NCI-H446 (cell line): ENCODE measurements around the gene CHMP1B.
"Not testable (repeated sequence)": the region's sequence is repeated elsewhere in the genome, so short reads cannot be mapped to it uniquely, and the experiment has no call there.

ENCODE experiments used
- DNase-seq, 2 experiments: peaks; one replicate each; lab custom pipeline; 2025; lab: John Stamatoyannopoulos, UW

Gene CHMP1B

DNA sequence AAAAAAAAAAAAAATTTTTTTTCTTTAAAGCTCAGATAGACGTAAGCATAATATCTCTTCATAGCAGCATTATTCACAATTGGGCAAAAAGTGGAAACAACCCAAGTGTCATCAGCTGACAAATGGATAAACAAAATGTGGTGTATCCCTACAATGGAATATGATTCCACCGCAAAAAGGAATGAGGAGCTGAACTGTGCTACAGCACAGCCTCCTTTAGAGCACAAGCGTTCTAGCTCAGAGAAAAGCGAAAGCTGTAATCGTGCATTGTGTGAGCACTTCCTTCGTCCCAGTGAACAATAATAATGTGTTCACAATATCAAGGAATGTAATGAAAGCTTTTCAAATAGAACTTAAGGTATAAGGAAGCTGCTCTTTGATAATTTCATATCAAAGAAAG lies 11.7 kb upstream of the CHMP1B start:
- DNase-seq: no peak

DNA sequence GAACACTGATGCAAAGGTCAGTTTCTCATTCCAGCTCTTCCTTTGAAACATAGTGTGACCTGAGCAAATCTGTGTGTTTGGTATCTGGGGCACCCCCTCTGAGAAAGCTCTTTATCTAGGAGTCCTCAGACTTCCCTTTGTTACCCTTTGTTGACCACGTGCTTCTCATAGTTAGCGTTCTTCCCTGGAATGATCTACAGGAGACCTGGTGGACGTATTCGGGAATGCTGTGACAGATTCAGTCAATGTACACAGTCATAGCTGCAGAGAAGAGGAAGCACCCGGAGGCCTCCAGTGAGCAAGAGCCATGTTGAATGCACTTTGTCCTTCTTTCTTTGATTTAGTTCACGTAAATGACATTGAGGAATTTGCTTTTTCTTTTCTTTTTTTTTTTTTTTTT lies 10.7 kb upstream of the CHMP1B start:
- DNase-seq: no peak

DNA sequence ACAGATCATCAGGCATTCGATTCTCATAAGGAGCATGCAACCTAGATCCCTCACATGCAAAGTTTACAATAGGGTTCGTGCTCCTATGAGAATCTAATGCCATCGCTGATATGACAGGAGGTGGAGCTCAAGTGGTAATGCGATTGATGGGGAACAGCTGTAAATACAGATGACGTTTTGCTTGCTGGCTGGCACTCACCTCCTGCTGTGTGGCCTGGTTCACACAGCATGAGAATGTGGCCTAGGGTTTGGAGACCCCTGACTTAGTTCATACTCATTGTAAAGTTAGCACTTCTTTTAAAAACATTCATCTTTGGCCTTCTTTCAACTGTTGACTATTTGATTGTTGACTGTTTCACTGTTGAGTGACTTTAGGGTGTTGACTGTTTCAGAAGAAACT lies 8.7 kb upstream of the CHMP1B start:
- DNase-seq: no peak

DNA sequence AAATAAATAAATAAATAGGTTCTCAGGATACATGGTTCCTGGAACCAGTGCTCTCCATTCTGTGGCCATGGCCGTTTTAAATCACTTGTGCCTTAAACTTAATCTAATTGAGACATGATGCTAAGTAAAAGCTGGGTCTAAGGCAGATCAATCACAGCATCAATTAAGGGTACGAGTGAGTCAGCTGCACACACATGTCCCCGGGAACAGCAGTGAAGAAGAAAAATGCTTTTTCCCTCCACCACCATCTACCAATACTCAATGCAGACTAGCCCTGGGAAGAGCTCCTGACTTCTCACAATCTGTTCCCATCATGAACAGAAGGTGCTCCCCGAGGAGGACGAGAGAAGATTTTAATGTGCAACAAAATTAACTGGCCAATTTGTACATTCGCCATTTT lies 6.8 kb upstream of the CHMP1B start:
- DNase-seq: no peak

DNA sequence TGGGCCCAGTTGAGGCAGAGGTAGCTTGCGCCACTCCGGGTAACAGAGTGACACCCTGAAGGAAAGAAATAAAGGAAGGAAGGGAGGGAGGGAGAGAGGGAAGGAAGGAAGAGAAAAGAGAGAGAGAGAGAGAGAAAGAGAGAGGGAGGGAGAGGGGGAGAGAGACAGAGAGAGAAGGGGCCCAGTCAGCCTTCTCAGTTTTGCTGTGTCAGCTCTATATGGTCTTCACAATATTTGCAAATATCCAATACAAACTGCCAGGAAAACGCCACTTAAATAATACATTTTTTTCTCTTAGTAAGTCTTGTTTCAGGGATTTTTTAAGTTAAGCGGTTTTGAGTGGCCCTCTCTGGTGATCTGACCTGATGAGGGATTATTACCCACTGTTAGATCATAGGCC lies 5.6 kb upstream of the CHMP1B start:
- DNase-seq: no peak

DNA sequence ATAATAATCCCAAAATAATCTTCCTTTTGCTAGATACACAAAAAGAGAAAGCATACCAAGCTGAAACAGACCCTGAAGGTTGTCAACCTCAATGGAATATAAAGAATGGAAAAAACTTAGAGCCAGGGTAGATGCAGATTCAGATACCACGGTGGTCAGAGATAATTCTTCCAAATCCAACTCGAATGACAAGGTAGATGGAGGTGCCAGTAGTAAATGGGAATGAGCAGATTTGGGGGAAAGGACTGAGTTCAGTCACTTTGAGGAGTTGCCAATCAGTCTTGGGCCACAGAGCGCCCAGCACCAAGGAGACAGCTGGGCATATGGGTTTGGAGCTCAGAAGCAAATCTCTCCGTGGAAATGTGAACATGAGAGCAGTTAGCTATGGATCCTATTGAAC lies 3.4 kb upstream of the CHMP1B start:
- DNase-seq: no peak

DNA sequence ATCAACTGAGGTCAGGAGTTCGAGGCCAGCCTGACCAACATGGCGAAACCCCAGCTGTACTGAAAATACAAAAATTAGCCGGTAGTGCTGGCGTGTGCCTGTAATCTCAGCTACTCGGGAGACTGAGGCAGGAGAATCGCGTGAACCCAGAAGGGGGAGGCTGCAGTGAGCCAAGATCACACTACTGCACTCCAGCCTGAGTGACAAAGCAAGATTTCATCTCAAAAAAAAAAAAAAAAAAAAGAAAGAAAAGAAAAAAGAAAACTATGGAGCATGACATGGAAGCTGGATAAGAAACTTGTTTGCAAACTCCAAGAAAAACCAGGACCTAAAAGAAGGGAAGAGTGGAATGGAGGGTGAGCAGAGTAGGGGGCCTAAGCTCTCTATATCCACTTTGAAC lies 1.9 kb upstream of the CHMP1B start:
- no peak for DNase-seq

DNA sequence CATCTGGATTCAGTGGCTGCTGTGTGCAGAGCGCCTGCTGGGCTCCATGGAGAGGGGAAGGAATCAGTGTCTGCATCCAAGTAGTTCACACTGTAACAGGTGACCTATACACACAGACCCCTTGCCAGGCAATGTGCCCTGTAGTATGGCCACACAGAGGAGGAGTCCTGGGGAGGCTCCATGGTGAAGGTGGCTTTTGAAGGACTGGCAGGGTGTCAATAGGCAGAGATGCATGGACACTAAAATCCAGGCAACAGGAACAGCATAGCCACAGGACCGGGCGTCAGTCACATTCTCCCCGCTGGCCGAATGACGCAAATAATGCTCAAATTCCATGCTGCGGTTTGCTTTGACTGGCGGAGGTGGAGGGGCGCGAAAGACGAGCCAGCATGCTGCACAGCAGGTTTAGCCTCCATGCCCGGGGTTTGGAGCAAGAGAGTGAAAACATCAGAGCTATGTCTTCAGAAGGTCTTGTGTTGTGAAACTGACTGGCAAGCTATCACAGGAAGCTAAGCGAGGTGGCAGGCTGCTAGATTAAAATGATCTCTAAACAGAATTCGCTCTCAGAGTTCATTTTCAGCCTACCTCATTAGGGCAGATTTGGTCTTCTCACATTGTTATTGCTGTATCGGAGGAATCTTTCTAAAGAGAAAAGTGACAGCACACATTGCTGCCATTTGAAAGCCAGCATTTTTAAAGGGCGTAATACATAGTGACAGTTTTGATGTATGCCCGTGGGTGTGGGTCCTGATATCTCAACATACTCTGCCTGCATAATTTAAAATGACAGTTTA lies 1.2 kb upstream of the CHMP1B start:
- DNase-seq: peak; percentile 2 to 33

DNA sequence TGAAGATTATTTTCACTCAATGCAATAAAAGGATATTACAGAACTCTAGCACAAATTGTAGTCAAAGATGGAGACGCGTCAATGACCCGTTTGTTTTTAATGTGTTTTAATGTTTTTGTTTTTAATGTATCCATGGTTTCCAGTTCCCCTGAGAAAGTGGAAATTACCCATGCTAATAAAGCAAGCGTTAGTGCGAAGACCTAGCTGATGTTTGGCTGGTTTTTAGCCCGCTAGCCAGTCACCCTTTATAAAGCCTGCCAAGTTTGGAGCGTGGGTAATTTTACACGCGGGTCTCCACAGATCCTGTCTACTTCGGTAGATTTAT lies 430 bp upstream of the CHMP1B start:
- peak in 1 of 2 experiments; percentile 26 for DNase-seq

DNA sequence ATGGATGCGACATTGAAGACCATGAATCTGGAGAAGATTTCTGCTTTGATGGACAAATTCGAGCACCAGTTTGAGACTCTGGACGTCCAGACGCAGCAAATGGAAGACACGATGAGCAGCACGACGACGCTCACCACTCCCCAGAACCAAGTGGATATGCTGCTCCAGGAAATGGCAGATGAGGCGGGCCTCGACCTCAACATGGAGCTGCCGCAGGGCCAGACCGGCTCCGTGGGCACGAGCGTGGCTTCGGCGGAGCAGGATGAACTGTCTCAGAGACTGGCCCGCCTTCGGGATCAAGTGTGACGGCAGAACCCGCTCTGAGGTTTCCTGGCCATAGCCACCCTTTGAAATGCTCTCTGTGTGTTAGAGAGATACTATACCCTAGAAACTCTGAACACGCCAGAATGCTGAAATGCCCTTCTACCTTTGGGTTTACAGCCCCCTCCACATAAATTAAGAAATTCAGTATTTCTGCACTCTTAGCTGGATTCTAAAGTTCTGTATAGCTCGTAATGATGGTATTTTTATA lies 659 bp downstream of the CHMP1B start:
- DNase-seq: no peak

DNA sequence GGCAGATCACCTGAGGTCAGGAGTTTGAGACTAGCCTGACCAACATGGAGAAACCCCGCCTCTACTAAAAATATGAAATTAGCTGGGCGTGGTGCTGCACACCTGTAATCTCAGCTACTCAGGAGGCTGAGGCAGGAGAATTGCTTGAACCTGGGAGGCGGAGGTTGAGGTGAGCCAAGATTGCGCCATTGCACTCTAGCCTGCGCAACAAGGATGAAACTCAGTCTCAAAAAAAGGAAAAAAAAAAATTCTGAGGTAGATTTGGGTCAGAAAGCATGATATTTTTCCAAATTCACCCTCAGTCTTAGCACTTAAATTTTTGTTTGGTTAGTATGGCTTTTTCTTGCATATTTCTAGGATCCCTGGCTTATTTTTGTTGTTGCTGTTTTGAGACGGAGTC lies 3.3 kb downstream of the CHMP1B start:
- DNase-seq: not testable (repeated sequence)

DNA sequence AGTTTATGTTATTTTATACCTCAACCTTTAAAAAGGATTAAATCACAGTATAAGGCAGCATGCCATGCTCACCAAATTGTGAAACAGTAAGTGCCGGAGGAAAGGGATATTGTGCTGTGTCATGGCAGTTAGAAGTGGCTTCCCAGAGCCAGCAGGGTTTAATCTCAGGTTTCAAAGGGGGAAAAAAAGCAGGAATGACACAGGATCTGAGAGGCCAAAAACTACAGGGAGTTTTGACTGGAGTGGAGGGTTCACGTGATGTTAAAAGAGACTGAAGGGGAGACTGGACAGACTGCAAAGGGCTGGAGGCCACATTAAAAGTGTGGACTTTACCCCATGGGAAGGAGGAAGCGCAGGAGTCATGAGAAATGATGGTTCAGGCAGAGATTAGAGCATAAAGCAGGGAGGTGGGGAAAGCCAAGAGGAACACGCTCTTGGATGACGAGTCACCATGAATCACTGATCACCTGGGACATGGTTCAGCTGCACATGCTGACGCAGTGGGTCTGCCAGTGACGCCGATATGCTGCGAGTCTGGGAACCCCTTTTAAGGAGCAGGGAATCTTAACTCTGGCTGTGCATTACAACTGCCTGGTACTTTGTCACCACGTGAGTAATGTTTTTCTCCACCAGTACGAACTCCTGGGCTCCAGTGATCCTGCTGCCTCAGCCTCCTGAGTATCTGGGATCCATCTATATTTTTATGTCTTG lies 6.1 kb downstream of the CHMP1B start:
- no peak for DNase-seq

DNA sequence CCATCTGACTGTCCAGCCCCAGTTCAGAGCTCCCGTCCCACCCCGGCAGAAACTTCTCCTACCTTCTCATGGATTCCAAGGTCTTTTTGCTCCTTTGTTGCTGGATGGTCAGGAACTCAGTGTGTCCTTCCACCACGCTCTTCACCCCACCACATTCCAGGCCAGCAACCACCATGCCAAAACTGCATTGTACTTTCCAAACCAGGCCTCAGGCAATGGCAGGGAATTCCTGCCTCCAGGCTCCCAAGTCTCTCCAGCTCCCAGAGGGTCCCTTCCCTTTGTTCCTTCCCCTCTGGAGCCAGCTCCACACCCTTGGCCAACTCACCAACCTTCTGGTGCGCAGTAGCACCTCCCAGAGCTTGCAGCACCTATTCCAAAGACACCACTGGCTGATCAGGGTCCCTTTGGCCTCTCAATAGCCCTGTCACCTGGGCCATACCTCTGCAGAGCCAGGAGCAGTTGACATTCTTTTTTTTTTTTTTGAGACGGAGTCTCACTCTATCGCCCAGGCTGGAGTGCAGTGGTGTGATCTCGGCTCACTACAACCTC lies 8.1 kb downstream of the CHMP1B start:
- no peak for DNase-seq

DNA sequence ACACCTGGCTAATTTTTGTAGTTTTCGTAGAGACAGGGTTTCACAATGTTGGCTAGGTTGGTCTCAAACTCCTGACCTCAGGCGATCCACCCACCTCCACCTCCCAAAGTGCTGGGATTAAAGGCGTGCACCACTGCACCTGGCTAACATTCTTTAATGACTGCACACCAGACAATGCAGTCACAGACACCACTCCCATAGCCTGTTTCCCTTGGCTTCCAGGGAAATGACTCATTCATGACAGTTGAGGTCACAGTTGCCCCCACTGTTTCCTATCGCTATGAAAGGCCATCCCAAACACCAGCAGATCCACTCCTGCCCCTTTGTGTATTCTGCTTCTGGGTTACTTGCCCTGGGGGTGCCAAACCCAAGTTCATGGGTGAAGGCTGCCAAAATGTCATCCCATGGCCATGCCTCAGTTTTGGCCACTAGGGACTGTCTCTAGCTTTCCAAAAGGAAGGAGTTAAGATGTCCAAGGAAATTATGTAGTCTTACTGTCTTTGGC lies 8.7 kb downstream of the CHMP1B start:
- DNase-seq: no peak

DNA sequence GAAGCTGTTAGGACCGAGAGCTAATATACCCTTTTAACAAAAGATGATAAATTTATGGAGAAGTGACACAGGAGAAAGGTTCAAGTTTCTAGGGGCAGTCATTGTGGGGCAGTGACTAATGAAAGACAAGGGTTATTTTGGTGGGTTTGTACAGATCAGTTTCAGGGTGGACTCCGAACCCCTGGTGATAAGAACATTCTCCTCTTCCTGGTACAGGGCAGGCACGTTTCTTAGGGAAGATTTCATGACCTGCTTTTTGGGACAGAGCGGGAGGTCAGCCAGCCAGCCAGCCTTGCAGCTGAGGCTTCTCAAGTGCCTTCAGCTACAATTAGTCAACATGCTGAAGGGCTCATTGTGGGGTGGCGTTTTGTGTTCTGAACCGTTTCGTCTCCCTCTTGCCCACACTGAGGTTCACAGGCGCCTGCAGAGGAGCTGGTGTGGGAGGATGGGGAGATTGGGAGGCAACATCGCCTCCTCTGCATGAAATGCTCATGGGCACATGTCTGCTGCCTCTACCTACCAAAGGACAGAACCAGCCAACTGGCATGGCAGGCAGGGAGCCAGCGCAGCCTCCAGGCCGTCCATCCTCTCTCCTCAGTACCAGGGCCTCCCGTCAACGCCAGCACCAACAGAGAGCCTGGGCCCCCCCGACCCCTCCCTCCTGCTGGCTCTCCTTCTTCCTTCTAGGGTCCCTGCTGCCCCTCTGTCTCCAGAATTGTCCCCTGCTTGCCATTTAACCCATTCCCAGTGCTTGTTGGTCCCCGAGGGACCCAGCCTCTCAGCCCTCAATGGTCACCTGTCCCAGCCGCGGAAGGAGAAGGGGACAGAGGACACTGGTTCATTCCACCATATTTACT lies 9.6 kb downstream of the CHMP1B start:
- no peak for DNase-seq

DNA sequence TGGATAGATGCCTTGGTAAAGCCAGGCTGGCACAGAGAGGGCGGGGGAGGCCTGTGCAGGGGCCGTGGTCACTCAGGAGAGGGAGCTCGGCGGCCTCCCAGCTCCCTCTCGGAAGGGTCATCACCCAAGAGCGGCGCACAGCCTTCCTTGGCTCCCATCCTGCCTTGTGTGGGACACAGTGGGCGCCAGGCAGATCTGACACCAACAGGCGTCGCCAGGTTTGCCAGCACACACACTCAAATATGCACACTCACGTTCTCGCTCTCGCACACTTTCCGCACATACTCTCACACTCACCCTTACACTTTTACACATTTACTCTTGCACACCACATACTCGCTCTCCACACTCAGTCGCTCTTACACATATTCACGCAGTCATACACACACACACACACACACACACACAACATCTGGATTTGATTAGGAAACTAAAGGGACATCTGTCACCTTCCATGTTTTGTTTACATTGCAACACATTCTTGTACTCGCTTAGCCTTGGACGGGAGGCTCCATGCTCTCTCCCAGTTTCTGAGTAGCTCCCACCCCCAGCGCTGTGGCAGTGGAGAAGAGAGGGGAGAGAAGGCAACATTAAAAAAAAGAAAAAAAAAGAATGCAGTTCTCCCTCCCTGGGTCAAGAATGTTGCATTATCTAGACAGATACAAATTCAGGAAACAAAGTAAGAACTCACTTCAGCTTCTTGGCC lies 10.5 kb downstream of the CHMP1B start:
- no peak for DNase-seq

DNA sequence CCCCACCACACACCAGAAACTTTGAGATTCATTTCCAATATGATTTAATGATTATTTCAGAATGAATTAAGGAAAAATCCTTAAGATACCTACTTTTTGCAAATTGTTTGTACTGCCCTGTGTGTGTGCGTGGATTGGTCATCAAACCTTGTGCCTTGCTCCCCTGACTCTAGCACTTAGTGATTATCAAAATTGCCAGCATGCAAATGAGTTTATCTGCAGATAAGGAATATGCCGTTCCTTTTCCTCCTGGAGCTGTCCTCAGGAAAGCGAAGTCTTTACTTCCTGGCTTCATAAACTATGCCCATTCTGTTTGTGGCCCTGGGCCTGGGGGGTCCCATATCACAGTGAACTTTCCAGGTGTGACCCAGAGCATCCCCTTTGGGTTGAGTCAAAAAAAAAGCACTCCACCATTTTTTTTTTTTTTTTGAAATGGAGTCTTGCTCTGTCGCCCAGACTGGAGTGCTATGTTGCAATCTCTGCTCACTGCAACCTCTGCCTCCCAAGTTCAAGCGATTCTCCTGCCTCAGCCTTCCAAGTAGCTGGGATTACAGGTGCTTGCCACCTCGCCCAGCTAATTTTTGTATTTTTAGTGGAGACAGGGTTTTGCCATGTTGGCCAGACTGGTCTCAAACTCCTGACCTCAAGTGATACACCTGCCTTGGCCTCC lies 11.4 kb downstream of the CHMP1B start:
- no peak for DNase-seq

DNA sequence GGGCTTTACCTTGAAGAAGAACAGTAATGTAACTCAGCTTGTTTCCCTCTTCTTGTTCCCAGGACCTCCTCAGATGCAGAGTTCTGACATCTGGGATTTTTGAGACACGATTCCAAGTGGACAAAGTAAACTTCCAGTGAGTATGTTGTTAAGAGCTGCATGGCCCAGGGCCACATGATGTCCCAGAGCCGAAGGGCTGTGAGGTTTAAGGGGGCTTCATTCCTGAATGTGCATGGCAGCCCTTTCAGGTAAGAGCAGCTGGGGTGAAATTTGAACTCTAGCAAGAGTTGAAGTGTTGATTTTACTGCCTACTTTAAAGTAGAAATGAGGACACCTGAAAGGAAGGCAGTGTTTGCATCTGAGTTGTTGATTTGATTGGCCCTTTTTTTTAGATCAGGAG lies 13.3 kb downstream of the CHMP1B start:
- no peak for DNase-seq

DNA sequence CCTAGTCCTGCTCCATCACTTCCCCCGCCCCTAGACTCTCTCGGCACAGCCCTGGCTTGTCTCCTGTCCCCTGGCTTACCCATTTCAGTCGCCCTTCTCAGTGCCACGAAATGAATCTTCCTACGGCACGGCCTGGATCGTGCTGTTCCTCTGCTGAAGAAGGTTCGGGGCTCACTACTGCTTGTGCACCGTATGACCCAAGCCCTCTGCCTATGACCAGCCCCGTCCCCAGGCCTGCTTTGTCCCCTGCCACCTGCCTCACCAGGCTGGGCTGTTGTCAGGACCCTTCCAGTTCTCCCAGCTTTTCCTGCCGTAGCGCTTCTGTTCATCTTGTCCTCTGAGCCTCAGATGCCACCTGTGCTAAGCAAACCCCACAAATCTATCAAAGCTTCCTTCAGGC lies 13.9 kb downstream of the CHMP1B start:
- DNase-seq: no peak

DNA sequence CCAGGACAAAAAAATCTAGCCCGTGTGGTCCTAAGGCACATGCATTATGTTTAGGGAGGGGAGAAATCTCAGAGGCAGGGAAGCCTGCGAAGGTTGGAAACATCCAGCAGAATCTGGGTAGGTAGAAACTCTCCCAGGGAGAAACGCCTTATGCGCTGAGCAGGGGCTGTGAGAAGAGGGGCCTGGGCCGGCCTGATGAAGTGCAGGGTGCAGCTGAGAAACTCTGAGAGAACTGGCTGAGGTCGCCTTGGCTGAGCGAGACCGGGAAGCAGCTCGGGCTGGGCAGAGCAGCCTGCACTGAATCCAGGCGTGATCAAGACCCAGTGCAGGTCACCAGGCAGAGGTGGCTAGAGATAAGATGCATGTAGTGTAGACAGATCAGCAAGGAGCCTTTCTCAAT lies 15.1 kb downstream of the CHMP1B start:
- DNase-seq: no peak

DNA sequence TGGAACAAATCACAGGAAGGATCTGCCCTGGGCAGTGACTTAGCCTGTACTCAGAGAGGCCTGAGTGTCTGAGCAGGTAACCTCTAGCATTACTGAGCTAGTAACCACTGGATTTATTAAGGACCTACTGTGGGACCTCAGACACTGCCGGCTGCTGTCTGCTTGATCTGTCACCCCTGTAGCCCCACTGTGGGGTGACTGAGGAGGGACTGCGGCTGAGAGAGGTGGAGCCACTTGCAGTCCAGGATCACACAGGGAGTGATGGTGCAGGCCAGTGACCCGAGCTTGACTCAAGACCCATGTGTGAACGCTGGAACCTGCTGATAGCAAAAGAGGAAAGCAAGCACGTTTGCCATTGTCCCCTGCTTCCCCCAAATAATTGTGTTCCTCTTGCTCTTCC lies 15.6 kb downstream of the CHMP1B start:
- no peak for DNase-seq
